Neutrophil (primary cell): ENCODE measurements around the gene RNF144A.

Experiments used
- H3K27ac ChIP-seq: fragments of 200-600 bp; sonication (generic); 2 replicates; pipeline ENCODE4 v1.5.1; 2016; ENCODE audit warnings: mild to moderate bottlenecking, moderate library complexity
- H3K27me3 ChIP-seq: fragments of 200-600 bp; sonication (generic); 2 replicates; pipeline ENCODE4 v1.6.0; 2016; ENCODE audit warnings: mild to moderate bottlenecking
- H3K36me3 ChIP-seq: fragments of 200-600 bp; sonication (generic); 2 replicates; pipeline ENCODE4 v1.5.1; 2017
- H3K4me1 ChIP-seq, 2 experiments: fragments of 200-600 bp in 1 of 2; sonication (generic) in 1 of 2; 1 replicate in 1 of 2; 2 replicates in 1 of 2; pipeline versions ENCODE4 v1.5.1 to v1.6.1; 2013 to 2016; ENCODE audit warnings: low read depth in 1 of 2, low read length in 1 of 2, mild to moderate bottlenecking in 1 of 2, moderate library complexity in 1 of 2; ENCODE audit not compliant: control insufficient read depth in 1 of 2, insufficient read depth in 1 of 2
- H3K4me3 ChIP-seq, 2 experiments: fragments of 200-600 bp in 1 of 2; sonication (generic) in 1 of 2; 1 replicate in 1 of 2; 2 replicates in 1 of 2; pipeline ENCODE4 v1.5.1; 2013 to 2016; ENCODE audit warnings: low read depth in 1 of 2, low read length in 1 of 2, mild to moderate bottlenecking in 1 of 2, moderate library complexity in 1 of 2
- H3K9me3 ChIP-seq: fragments of 200-600 bp; sonication (generic); 2 replicates; pipeline ENCODE4 v1.5.1; 2016
- TF ChIP-seq, protein P1 (sequence below): fragments of 200-600 bp; sonication (generic); IDR thresholded peaks from 2 replicates; pipeline ENCODE4 v1.5.1; 2016; ENCODE audit warnings: antibody characterized with exemption

Gene RNF144A

DNA sequence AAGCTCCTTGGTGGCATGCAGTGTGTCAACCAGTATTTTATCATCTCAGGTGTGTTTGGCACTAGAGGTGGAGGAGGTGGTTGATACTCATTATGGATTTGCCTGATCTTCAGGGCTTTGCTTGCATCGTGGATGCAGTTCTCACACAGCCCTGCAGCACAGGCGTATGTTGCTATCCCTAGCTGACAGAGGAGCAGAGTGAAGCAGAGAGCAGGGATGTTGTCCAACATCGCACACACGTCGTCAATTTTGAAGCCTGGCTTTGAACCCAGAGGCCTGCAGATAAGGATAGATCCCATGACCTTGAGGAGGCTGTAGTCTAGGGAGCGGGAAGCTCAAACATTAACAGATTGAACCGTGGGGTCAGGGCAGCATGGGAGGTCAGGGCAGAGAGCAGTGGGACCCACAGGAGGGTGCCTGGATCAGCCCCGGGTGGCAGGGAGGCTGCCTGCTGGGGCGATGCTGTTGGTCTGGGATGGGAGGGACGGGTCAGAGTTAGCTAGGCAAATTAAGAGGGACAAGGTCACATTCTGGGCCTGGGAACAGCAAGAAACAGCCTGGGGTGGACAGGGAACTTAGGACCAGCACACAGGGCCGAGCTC is 4.2 kb downstream of the RNF144A start:
- H3K27ac ChIP-seq, result no peak overlapping the region
- H3K36me3 ChIP-seq, result no peaks in the 10 kb centered on the region
- H3K4me1 ChIP-seq, result peaks cover 38 to 40% of the 10 kb centered on the region in 2 experiments
- no peaks in the 10 kb centered on the region for H3K27me3 ChIP-seq
- TF ChIP-seq, protein P1, sequence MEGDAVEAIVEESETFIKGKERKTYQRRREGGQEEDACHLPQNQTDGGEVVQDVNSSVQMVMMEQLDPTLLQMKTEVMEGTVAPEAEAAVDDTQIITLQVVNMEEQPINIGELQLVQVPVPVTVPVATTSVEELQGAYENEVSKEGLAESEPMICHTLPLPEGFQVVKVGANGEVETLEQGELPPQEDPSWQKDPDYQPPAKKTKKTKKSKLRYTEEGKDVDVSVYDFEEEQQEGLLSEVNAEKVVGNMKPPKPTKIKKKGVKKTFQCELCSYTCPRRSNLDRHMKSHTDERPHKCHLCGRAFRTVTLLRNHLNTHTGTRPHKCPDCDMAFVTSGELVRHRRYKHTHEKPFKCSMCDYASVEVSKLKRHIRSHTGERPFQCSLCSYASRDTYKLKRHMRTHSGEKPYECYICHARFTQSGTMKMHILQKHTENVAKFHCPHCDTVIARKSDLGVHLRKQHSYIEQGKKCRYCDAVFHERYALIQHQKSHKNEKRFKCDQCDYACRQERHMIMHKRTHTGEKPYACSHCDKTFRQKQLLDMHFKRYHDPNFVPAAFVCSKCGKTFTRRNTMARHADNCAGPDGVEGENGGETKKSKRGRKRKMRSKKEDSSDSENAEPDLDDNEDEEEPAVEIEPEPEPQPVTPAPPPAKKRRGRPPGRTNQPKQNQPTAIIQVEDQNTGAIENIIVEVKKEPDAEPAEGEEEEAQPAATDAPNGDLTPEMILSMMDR, result no peak
- H3K9me3 ChIP-seq, result no peaks in the 10 kb centered on the region
- no peak overlapping the region for H3K4me3 ChIP-seq

DNA sequence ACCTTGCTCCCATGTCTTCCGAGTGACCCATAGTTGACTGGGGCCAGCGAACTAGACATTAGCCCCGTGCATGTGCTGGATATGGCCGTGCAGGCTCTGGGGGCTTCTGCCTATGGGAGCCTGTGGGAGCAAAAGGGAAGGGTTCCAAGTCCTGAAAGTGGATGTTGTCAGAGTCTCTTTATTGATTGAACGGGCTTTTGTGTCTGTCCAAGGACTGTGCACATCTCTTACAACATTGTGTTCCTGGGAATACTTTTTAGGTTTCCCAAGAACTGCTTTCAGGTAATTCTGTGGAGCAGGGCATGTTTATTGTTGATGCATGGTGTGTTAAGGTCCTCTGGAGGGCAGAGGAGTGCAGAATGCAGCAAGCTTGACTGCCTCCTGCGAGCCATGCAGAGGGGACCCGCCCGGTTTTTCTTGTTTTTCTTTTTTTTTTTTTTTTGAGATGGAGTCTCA is 5.0 kb downstream of the RNF144A start:
- no peaks in the 10 kb centered on the region for H3K27me3 ChIP-seq
- no peaks in the 10 kb centered on the region for H3K9me3 ChIP-seq
- H3K27ac ChIP-seq, result no peak overlapping the region
- H3K4me3 ChIP-seq, result no peak overlapping the region
- TF ChIP-seq, protein P1, result no peak
- H3K4me1 ChIP-seq, result peaks cover 34 to 36% of the 10 kb centered on the region in 2 experiments
- H3K36me3 ChIP-seq, result no peaks in the 10 kb centered on the region

DNA sequence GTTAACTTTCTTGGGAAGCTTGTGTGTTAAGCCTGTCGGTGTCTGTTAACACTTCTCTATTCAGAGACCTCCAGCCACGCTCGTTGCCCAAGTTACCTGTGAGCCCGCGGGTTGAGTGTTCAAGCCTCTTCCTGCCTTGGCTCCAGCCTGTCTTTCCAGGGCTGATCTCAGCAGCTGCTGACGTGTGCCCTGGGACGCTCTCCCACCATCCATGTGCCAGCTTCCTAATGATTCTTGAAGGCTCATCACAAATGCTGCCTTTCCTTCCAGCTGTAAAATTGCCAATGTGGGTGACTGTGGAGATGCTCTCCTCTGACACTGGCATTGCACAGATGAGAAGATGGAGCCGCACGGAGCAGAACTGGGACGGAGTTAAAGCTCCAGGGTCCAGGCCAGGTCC is 6.1 kb downstream of the RNF144A start:
- Histone ChIP-seq H3K27ac (no peak overlapping the region), H3K4me3 (no peak overlapping the region), H3K27me3 (no peaks in the 10 kb centered on the region), H3K4me1 (peaks cover 31 to 33% of the 10 kb centered on the region in 2 experiments), H3K9me3 (no peaks in the 10 kb centered on the region), H3K36me3 (no peaks in the 10 kb centered on the region)
- TF ChIP-seq, protein P1, result no peak

DNA sequence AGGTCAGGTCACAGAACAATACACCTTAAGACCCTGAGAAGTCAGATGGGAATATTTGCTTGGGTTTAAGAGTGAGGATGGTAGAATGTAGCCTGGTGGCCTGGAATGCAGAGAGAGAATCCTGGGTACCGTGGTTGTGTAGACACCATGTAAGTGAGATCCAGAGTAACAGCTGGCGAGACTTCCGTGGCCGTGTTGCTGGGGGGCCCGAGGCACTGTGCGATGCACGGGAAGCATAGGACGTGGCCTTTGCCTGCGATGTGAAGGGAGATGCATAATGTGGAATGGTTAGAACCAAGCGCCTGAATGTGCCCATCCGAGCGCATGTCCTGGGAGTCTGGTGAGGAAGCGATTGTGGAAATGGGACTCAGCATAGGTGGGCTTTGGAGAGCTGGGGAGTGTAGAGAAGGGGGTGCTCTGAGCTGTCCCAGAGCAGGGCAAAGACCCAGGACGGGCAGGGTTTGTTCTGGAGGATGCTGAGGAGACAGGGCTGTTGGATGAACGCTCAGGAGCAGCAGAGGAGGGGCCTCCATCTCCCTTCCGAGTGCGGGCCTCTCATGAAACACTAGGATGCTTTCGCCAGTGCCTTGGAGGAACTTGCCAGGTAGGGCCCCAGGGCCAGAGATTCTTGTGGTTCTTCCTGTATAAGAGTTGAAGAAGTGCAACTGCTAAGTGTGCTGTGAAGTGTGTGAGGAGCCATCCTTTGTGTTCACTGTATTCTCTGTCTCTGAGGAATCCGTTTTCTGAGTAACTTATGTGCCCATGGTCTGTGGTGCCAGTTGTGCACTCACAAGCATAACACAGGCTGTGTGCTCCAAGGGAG is 7.1 kb downstream of the RNF144A start:
- H3K27ac ChIP-seq, result peak overlapping the region; percentile 53
- TF ChIP-seq, protein P1, result no peak
- H3K27me3 ChIP-seq, result no peaks in the 10 kb centered on the region
- peaks cover 29 to 32% of the 10 kb centered on the region in 2 experiments for H3K4me1 ChIP-seq
- no peaks in the 10 kb centered on the region for H3K9me3 ChIP-seq
- no peak overlapping the region for H3K4me3 ChIP-seq
- no peaks in the 10 kb centered on the region for H3K36me3 ChIP-seq

DNA sequence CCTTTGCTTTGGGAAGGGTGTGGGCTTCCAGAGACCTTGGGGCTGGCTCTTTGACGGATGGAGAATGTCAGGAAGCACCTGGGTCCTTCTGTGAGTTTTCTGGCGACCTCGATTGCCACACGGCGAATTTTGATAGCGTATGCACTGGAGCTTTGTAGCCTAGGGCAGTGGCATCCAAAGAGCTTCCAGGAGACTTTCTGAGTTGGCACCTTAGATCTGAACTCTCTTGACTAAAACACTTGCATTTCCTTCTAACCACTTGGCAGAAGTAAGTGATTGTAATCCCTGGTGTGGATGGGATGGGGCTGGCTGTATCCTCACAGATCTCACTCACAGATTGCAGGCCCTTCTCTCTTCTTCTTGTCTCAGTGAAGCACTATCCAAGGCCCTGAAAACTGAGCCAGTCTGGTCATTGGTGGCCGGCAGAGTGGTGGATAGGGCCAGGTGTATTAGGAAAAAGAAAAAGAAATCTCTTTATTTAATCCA is 7.8 kb downstream of the RNF144A start:
- Histone ChIP-seq H3K4me1 (peaks cover 27 to 35% of the 10 kb centered on the region in 2 experiments), H3K27ac (peak overlapping the region; percentile 53)

More for the DNA sequence above, 7.8 kb downstream of the RNF144A start:
- Histone ChIP-seq H3K27me3 (no peaks in the 10 kb centered on the region), H3K9me3 (no peaks in the 10 kb centered on the region), H3K4me3 (no peak overlapping the region), H3K36me3 (no peaks in the 10 kb centered on the region)
- TF ChIP-seq, protein P1, result no peak
